Midbrain (tissue), 1 donor: Measurements from ENCODE around the gene C12orf60.
"Not testable (repeated sequence)": the region's sequence is repeated elsewhere in the genome, so short reads cannot be mapped to it uniquely, and the experiment has no call there.

Source experiments
- DNase-seq: peaks from one replicate; lab custom pipeline; 2025; lab: John Stamatoyannopoulos, UW

Gene C12orf60

GRCh38 chr12:14803011-14803829 is at the start of gene C12orf60, which contains the start of gene WBP11:
Gene C12orf60, plus strand, starts transcription at chr12:14803670. Its CDS starts 19,266 bp downstream, at chr12:14822936.
Gene WBP11, minus strand, starts transcription at chr12:14803478. Its CDS starts 2,095 bp downstream, at chr12:14801383.
- peak; percentile 99 for DNase-seq

GRCh38 chr12:14756334-14757143 is 46.9 kb upstream of the C12orf60 start:
- no peak for DNase-seq

GRCh38 chr12:14759711-14760280 is 43.7 kb upstream of the C12orf60 start:
- not testable (repeated sequence) for DNase-seq

- DNase-seq: no peak
Measured at GRCh38 chr12:14765398-14765797, 38.1 kb upstream of the C12orf60 start.

GRCh38 chr12:14766020-14766419 is 37.5 kb upstream of the C12orf60 start:
- DNase-seq: not testable (repeated sequence)

- no peak for DNase-seq
Measured at GRCh38 chr12:14766649-14767215, 36.7 kb upstream of the C12orf60 start.

- DNase-seq: no peak
Measured at GRCh38 chr12:14767617-14768016, 35.9 kb upstream of the C12orf60 start.

- no peak for DNase-seq
Measured at GRCh38 chr12:14768823-14769405, 34.6 kb upstream of the C12orf60 start.

GRCh38 chr12:14769466-14769968 is 34.0 kb upstream of the C12orf60 start:
- no peak for DNase-seq

GRCh38 chr12:14769969-14770495 is 33.4 kb upstream of the C12orf60 start:
- peak; percentile 58 for DNase-seq

GRCh38 chr12:14770496-14771461 is 32.7 kb upstream of the C12orf60 start:
- peak; percentile 92 for DNase-seq

GRCh38 chr12:14771651-14772137 is 31.8 kb upstream of the C12orf60 start:
- DNase-seq: no peak

GRCh38 chr12:14772946-14773345 is 30.5 kb upstream of the C12orf60 start:
- DNase-seq: no peak

GRCh38 chr12:14773685-14774073 is 29.8 kb upstream of the C12orf60 start:
- DNase-seq: no peak

- peak; percentile 95 for DNase-seq
Measured at GRCh38 chr12:14774074-14774905, 29.2 kb upstream of the C12orf60 start.

- DNase-seq: peak; percentile 19
Measured at GRCh38 chr12:14774906-14775635, 28.4 kb upstream of the C12orf60 start.

GRCh38 chr12:14775636-14775980 is 27.9 kb upstream of the C12orf60 start:
- no peak for DNase-seq

GRCh38 chr12:14776236-14776961 is 27.1 kb upstream of the C12orf60 start:
- no peak for DNase-seq
